ENCODE data around the gene FAM43A.

DNA sequence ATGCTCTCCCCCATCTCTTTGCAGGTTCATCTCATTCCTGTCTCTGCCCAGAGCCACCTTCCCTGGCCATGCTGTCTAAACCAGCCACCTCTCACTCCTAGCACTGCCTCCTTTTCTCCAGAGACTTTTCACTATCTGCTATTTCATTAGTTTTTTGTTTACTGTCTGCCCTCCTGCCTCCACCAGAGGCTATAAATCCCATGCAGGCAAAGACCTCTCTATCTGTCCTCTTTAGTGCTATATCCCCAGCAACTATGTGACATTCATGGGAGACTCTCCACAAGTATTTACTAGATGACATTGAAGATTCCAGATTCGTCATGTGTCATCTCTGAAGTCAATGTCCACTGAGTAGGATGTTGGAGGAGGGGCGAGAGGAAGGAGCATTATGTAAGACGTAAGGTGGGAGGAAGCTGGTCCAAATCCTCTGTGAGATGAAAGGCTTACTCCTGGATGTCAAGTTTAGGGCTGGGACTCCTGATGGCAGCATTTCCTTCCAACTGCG is 3.4 kb upstream of the FAM43A start:
- no peak for TF ChIP-seq EZH2 (IDR thresholded peaks at IDR 0.05; ENCODE audit: insufficient read depth, low read length)
- TF ChIP-seq, protein P1, sequence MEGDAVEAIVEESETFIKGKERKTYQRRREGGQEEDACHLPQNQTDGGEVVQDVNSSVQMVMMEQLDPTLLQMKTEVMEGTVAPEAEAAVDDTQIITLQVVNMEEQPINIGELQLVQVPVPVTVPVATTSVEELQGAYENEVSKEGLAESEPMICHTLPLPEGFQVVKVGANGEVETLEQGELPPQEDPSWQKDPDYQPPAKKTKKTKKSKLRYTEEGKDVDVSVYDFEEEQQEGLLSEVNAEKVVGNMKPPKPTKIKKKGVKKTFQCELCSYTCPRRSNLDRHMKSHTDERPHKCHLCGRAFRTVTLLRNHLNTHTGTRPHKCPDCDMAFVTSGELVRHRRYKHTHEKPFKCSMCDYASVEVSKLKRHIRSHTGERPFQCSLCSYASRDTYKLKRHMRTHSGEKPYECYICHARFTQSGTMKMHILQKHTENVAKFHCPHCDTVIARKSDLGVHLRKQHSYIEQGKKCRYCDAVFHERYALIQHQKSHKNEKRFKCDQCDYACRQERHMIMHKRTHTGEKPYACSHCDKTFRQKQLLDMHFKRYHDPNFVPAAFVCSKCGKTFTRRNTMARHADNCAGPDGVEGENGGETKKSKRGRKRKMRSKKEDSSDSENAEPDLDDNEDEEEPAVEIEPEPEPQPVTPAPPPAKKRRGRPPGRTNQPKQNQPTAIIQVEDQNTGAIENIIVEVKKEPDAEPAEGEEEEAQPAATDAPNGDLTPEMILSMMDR (IDR thresholded peaks at IDR 0.05; ENCODE audit: insufficient read depth, low read depth, low read length) = no peak

All from astrocyte (in vitro differentiated cells and primary cell).